HG03135 (cell line): ENCODE results near the gene EXD2.
A peak's percentile ranks its signal among the peaks of the same experiment; 100 is the strongest.
"Not testable (repeated sequence)": the region's sequence is repeated elsewhere in the genome, so short reads cannot be mapped to it uniquely, and the experiment has no call there.

ENCODE experiments used
- ATAC-seq: cut with Tn5 transposase; IDR thresholded peaks from one replicate; pipeline ENCODE4 v1.9.1; 2021; ENCODE audit warnings: mild to moderate bottlenecking, moderate library complexity; ENCODE audit not compliant: unreplicated experiment

Gene EXD2, protein sequence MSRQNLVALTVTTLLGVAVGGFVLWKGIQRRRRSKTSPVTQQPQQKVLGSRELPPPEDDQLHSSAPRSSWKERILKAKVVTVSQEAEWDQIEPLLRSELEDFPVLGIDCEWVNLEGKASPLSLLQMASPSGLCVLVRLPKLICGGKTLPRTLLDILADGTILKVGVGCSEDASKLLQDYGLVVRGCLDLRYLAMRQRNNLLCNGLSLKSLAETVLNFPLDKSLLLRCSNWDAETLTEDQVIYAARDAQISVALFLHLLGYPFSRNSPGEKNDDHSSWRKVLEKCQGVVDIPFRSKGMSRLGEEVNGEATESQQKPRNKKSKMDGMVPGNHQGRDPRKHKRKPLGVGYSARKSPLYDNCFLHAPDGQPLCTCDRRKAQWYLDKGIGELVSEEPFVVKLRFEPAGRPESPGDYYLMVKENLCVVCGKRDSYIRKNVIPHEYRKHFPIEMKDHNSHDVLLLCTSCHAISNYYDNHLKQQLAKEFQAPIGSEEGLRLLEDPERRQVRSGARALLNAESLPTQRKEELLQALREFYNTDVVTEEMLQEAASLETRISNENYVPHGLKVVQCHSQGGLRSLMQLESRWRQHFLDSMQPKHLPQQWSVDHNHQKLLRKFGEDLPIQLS

DNA sequence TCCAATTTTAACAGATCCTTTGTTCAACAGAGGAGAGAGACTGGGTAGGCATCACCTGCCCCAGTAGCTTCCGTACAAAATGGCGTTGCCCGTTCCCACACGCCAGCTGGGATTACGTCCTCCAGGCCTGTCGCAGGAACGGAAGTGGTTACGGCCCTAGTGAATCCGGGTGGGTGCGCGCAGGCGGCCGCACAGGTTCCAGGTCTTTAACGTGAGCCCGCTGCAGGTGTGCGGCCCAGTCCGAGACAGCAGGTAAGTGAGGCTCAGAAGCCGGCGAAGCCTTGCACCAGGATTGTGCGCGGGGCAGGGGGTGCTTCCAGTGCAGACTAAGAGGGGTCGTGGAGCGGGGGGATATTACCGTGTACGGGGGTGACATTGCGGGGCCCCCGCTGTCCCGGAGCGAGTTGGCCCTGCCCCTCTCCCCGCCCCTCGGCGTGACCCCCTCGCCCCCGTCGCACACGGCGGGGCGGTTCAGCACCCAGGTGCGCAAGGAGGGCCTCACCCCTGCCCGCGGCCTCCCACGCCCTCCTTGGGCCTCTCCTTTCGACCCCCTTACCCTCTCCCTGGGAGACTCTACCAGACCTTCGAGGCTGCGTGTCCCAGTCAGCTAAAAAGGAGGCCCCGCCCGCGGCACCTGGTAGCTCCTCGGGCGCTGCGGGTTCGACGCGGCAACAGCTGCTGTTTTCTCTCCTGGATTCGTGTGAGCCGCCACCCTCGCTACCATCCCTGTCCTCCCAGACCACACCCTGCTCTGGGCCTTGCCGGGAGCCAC, at the start of gene EXD2:
EXD2 (plus strand) TSS at position 159 of the 772 bp plus-strand sequence. CDS start 17,973 bp downstream, outside the sequence.
- ATAC-seq: peak; percentile 82

- ATAC-seq: no peak
Measured at GRCh38 chr14:69141550-69141949, 49.7 kb upstream of the EXD2 start.

DNA sequence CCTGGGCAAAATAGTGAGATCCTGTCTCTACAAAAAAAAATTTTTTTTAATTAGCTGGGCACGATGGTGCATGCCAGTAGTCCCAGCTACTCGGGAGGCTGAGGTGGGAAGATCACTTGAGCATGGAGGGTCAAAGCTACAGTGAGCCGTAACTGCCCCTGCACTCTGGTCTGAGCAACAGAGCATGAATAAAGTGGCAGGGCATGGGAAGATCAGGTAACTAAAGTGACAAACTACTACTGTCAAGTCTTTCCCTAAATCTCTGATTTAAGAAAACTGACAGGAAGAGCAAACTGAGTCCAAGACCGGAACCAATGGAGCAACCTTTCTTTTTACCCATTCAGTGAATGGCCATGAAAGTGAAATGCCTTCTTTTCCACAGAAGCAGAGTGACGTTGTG, 49.2 kb upstream of the EXD2 start:
- ATAC-seq: no peak

DNA sequence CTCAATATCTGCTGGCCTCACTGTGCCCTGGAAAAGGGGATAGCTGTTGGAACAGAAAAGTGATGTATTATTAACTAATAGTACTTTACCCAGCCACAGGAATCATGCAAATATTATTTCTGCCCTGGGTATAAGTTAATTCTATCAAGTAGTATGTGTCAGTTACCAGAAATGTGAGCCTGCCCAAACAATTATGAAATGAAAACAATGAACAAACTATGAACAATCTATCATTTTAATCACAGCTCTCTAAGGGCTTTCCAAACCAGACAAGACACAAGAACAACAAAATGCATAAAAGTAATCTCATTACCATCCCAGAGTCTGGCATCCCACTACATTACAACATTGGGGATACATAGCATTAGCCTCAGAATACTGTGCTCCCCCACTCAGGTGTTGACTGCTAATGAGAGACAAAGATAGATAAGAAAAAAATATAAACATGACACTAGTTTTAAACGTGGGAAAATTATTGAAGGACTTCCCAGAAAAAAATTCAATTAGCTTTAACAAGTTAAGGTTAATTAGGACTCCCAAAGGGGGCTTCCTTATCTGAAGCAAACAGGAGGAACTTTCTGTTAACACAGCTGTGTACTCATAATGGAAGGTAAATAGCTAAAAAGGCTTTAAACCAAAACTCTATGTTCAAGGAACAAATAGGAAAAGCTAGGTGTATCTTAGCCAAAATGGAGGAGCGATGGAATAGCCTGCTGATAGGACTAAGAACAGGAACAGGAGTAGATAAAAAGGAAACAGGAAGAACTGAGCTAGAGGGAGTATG, 41.6 kb upstream of the EXD2 start:
- no peak for ATAC-seq

DNA sequence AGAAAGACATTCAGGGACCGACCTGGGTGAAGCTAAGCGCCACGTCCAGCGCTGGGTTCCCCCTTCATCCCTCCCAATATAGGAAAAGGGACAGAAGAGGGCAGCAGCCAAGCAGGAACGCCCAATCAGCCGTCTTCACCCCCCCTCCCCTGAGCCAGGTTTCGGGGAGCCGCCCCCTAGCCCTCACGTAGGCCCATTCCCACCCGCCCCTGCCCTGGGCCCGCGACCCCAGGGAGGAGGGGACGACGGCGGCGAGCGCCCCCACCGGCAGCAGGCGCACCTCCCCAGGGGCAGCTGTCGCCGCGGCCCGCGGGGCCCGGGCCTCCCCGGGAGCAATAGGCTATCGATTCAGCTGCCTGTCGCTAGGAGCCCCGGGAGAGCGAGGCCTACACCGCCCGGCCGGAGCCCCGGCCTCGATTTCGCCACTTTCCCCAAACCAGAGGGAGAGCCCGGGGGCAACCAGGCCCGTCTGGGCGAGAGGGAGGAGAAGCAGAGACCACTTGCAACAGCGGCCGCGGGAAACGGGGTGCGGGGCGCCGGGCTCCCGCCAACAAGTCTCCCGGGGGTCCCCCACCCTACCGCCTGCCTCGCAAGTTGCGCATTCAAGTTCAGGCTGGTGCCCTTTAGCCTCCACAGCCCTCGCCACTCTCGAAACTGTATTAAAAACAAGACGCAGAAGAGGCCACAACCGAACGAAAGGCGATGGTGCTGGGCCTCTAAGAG, 39.7 kb upstream of the EXD2 start:
- peak; percentile 49 for ATAC-seq

DNA sequence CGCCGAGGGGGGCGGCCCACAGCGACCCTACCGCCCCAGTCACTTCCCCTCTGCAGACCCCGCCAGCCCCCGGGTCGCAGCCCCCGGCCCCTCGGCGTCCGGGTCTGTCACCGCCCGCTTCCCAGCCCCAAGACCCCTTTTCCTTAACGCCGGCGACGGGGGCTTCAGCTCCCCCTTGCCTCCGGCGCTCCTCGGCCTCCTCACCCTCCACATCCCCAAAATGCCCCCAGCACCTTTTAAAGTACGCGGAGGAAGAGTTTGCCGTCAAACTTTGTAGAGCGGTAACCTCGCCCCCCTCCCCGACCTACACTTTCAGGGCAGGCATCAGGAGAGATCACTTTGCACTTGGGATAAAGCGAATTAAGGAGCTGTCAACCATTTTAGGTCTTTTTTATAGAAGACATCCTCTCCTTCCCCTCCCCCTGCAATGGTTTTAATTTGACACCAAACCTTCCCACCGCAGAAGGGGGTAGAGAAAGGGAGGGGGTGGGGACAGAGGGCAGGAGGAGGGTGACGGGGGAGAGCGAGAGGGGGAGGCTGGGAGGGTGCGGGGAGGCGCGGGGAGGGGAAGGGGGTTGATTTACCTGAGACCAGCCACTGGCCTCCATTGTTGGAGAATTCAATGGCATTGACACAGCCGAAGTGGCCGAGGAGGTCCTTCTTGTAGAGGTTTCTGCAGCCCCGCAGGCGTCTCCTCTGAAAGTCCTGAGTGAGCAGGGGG, 39.0 kb upstream of the EXD2 start:
- ATAC-seq: peak; percentile 3

GRCh38 chr14:69152902-69153151, 38.5 kb upstream of the EXD2 start, which contains the start of gene DCAF5:
Gene DCAF5 (minus strand): TSS chr14:69153119. CDS start chr14:69152978, 141 bp downstream.
- no peak for ATAC-seq

DNA sequence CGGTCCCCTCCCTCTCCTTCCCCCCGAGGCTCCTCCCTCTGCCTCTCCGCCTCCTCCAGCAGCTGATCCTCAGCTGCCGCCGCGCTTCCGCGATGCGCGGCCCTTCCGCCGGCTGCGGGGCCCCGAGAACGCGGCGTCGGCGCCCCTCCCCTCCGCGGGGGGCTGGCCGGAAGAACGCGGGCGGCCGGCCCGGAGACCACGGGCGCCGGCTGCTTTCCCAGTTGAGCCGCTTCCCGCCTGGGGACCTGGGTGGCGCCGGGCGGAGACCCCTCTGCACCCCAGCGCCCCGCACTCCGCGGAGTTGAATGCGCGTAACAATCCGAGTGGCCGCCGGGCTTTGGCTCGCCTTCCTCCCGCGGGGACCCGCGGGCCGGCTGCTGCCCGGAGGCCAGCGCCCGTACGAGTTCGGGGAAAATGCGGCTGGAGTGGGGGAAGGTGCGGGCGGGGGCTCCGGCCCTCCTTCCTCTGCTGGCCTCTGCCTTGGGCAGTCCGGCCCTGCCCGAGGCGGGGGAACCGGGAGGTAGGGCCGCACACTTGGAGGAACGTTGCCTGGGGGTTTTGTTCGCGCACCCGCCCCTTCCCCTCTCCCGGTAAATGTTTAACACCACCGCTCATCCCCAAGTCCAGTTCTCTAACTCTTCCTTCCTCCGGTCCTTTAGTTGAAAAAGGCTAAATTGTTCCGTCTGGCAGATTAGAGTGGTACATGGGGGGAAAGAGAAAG, 38.0 kb upstream of the EXD2 start:
- ATAC-seq: peak; percentile 87

DNA sequence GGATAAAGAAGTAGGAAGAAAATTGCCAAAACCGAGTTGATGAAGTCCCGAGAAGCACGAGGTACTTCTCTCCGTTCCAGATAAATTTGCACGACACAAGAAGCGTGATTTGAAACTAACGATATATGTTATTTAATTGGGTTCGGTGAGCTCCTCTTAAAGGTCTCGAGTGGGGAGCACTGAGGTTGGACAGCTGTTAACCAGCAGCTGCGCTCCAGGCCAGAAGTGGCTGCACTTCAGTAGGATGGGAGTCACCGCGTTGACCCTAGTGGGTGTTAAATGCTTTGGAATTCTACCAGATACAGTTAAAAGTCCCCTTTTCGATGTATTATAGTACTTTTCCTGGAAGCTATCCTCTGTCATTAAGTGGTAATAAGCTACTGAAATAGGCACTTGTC, 37.4 kb upstream of the EXD2 start:
- no peak for ATAC-seq

DNA sequence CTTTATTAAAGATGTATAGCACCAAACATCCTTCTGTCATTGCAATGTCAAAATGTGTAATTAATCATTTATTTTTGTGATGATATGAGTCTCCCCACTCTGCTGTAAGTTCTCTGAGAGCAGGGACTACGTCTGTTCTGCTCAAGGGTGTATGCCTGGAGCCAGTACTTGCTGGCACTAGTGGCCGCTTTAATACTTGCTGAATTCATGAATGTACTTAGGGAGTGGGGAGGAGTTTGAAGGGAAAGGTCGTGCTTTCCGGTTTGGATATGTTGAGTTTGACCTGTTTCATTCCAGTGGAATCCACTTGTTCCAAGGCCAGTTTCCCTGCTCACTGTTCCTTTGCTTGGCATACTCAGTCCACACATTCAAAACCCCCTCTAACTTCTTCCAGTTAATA, 36.5 kb upstream of the EXD2 start:
- no peak for ATAC-seq

- ATAC-seq: no peak
Measured at GRCh38 chr14:69156224-69156623, 35.1 kb upstream of the EXD2 start.

GRCh38 chr14:69161590-69161989, 29.7 kb upstream of the EXD2 start:
- ATAC-seq: no peak

DNA sequence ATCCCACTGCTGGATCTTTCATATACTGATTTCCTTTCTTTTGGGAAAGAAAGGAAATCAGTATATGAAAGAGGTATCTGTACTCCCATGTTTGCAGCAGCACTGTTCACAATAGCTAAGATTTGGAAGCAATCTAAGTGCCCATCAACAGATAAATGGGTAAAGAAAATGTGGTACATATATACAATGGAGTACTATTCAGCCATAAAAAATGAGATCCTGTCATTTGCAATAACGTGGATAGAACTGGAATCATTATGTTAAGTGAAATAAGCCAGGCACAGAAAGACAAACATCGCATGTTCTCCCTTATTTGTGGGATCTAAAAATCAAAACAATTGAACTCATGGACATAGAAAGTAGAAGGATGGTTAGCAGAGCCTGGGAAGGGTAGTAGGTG, 25.5 kb upstream of the EXD2 start:
- not testable (repeated sequence) for ATAC-seq

- ATAC-seq: no peak
Measured at GRCh38 chr14:69170839-69171238, 20.5 kb upstream of the EXD2 start.

- no peak for ATAC-seq
Measured at GRCh38 chr14:69171569-69171968, 19.7 kb upstream of the EXD2 start.

DNA sequence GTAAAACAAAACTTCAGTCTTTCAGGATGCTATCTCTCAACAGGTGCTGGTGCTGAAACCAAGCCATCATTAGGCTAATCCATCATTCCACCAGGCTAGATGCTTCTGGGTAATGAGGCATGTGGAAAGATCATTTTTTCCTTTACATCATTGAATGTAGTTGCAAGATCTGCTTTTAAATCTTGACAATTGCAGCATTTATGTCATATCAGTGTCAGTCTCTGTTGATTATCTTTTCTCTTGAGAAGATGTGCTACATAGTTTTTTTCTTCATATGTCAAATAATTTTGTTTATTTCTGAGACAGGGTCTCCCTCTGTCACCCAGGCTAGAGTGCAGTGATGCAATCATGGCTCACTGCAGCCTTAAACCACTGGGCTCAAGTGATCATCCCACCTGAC, 16.2 kb upstream of the EXD2 start:
- no peak for ATAC-seq

- ATAC-seq: no peak
Measured at GRCh38 chr14:69181491-69181890, 9.8 kb upstream of the EXD2 start.

DNA sequence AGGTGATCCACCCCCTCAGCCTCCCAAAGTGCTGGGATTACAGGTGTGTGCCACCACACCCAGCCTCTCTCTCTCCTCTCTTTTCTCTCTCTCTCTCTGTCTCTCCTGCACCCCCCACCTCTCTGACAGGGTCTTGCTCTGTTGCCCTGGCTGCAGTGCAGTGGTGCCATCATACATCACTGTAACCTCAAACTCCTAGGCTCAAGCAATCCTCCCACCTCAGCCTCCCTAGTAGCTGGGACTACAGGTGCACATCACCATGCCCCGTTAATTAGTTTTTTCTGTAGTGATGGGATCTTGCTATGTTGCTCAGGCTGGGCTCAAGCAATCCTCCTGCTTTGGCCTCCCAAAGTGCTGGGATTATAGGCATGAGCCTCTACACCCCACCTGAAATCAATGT, 8.7 kb upstream of the EXD2 start:
- ATAC-seq: not testable (repeated sequence)

DNA sequence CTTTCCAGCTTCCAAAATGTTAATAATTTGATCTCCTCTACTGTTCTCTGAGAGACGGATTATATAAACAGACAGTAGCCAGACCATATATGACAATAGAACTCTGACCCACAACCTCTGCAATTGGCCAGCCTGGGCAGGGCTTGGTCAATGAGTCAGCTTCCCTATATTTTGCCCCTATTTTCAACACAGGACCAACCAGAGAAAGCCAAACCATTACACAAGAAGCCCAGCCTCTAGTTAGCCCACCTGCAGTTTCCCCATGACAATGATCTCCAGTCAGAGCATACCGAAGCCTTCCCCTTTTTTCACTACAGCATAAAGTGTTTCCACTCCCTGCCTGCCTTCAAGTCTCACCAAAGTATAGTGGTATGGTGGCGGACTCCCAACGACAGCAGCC, 7.6 kb upstream of the EXD2 start:
- no peak for ATAC-seq
